DMS 273 (cell line): ENCODE measurements around the gene ANAPC2.
"Not testable (repeated sequence)": the region's sequence is repeated elsewhere in the genome, so short reads cannot be mapped to it uniquely, and the experiment has no call there.

Source experiments
- DNase-seq: peaks from one replicate; lab custom pipeline; 2025; ENCODE audit not compliant: unreplicated experiment; lab: John Stamatoyannopoulos, UW

The ANAPC2 gene

GRCh38 chr9:137148242-137148641 is 40.1 kb downstream of the ANAPC2 start:
- no peak for DNase-seq

DNA sequence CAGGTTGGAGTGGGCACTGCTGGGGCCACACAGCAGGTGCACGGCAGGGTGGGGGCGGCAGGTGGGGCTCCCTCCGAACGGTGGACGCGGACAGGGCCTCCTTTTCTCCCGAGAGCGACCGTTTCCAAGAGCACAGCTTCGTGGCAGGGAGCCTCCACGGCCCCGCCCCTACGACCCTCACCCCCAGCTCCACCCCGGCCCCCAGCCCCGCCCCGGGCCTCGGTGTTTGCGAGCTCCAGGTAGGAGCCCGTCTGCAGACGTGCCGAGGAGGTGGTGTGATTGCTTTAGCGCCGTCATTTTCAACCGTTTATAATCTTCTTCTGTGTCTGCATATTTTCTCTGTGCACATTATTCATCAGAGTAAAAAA is 40.6 kb downstream of the ANAPC2 start:
- no peak for DNase-seq

DNA sequence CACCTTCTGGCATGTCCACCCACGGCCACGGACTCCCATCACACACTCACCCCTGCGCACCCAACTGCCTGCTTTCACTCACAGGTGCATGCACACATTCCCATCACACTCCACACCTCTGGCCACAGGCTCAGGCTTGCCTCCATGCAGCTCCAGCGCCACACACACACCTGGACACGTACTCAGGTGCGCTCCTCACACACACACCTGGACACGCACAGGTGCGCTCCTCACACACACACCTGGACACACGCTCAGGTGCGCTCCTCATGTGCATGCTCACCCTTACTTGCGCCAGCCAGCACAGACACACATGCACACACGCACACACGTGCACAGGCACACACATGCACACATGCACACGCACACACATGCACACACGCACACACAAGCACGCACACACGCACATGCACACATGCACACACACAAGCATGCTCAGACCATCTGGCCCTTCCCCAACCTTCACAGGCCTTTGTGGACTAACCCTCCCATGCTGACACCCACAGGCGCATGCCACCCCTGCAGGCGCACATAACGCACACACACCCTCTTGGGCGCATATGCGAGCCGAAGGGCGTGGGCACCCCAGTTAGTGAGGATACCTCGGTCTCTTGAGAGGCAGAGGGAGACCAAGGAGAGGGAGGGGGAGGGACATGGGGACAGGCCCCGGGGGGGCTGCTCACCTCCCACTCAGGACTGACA is 41.1 kb downstream of the ANAPC2 start:
- DNase-seq, result no peak

DNA sequence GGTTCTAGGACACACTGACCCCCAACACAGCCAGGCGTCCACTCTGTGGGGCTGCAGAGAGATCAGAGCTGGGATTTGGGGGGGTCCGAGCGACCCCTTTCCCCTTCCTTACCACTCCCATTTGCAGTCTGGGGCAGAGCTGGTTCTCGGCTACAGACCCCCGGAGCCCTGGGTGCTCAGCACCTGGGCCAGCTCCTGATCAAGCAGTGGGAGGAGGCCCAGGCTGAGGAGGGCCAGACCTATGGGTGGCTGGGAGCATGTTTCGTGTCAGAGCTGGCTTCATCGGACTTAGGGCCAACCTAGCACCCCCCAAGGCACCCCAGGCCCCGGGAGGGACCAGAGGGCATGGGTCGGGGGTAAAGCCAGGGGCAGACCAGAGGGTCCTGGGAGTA is 41.8 kb downstream of the ANAPC2 start:
- no peak for DNase-seq

- DNase-seq, result no peak
Measured at GRCh38 chr9:137145731-137146526, 42.4 kb downstream of the ANAPC2 start.

DNA sequence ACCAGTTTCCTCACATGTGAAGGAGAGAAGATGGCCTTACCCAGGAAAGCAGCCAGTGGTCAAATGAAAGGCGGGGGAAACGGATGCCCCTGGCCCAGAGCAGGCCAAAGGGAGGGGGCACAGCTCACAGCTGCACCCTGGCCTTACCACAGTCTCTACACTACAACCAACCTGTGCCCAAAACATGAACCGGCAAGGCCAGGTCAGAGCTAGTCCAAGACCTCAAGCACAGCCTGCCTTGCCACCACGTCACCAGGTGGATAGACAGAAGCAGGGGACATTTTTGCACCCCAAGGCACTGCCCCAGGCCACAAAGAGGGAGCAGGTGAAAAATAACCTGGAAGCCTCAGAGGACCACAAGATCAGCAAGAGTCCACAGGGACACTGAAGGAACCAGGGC is 44.9 kb downstream of the ANAPC2 start:
- DNase-seq, result no peak

- DNase-seq, result no peak
Measured at GRCh38 chr9:137141976-137142936, 46.1 kb downstream of the ANAPC2 start.

DNA sequence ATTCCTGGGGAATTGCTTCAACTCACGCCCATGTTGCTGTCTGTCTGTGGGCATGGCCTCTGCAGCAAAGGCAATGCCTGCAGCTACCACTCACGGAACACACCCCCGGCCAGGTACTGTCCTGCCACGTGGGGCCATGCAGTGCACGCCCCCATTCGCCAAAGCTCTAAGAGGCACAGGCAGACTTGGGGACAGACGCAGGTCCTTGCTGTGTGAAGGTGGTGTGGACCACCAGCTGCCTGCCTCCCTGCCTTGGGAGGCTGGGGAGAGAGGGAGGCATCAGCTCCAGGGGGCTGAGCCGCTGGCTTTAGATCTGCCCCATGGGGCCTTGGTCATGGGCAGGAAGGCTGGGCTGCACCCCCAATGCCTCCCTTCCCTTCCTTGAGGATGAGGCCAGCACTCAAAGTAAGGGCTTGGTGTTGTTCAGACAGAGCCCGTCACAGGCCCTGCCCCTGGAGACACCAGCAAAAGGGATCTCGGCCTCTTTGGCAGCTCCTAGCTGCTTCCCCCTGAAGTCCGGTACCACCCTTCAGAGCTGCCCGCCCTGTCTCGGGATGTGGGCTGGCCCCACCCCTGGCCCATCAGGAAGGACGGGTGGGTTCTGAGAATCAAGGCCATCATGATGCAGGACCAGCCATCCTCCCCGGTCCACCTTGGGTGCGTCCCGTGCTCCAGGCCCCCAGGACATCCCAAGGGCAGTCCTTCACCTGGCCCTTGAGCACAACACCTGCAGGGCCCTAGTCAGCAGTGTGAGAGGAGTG is 47.1 kb downstream of the ANAPC2 start:
- DNase-seq, result no peak

DNA sequence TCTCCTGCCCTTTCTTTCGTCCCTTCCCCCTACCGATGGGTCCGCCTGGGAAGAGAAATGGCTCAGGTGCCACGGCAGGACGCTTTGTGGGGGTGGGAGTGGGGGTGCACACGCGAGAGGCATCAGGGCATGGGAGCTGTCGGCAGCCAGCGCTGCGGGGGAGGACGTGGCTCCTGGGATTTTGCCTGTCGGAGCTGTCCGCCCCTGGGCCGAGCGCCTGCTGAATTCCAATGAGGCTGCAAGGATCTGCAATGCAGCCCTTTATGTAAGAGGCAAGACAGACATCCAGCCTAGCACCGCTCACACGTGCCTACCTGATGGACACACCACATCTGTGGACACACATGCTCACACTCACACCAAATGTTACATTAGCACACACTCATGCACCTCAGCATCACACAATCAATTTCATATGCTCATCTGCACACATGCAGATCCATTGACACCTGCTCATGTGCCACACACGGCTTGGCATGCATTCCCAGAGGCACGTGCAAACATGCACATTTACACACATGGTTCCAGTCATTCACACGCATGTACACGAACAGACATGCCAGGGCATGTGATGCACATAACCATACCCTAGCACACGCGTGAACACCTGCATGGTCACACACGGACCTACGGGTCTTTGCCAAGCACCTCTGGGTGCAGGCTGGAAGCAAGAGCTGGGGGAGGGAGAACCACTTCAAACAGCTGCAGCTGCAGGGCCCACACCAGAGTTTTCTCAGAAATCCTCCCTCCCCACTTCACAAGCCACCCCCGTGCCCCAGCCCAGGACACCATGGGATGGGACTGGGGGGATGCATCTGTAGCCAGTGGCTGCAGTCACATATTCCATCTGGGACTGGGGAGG is 48.0 kb downstream of the ANAPC2 start:
- no peak for DNase-seq

GRCh38 chr9:137139468-137140150 is 48.8 kb downstream of the ANAPC2 start:
- peak; percentile 67 for DNase-seq

GRCh38 chr9:137138722-137139467 is 49.5 kb downstream of the ANAPC2 start, which contains the start of gene GRIN1:
TSS of gene GRIN1 (plus strand) at chr9:137139154. CDS start at chr9:137139487, 333 bp downstream.
- peak; percentile 67 for DNase-seq

DNA sequence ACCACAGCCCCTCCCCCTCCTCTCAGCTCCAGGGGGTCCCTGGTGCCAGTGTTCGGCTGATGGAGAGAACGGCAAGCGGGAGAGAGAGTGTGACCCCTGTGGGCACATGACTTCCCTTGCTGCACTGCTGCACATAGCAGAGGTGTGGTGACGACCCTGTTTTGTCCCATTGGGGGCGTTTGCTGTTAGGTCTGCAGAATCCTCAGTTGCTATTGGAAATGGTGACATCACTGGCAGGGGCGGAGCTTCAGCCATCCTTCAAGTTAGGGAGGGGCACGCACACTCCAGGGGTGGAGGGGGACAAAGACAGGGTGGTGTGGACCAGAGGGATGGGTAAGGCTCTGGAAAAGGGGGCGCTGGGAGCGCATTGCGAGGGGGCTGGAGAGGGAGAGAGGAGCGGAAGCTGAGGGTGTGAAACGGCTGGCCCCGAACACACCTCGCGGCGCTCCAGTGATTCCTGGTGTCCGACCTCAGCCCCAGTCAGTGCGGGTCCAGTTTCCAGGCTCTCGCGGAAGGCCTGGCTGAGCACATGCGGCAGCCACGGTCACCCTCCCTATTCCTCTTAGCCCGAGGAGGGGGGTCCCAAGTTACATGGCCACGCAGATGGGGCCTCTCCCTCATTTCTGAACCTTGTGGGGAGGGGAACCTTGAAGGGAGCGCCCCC is 50.2 kb downstream of the ANAPC2 start:
- DNase-seq, result peak; percentile 76

- no peak for DNase-seq
Measured at GRCh38 chr9:137136881-137137607, 51.3 kb downstream of the ANAPC2 start.

- no peak for DNase-seq
Measured at GRCh38 chr9:137136261-137136880, 52.0 kb downstream of the ANAPC2 start.

GRCh38 chr9:137135154-137135553 is 53.2 kb downstream of the ANAPC2 start:
- not testable (repeated sequence) for DNase-seq

GRCh38 chr9:137134191-137134590 is 54.2 kb downstream of the ANAPC2 start:
- DNase-seq, result no peak
